Mesangial cell (primary cell): ENCODE results near the gene ZNF514. TPM values are rescaled to one million over a fixed set of nuclear protein-coding genes. Genes with fewer than 3 reads are reported as not detected.

ENCODE experiments used
- total RNA-seq: library from RNA; depleted of rRNA; stranded (reverse); fragments of >200 nt; gene quantifications from 2 replicates; pipeline ENCODE4 v1.2.3, GENCODE V29; 2015

The ZNF514 gene
- total RNA-seq = 2.4 and 4.4 TPM in 2 replicates

GRCh38 chr2:95159690-95160449 lies at the start of gene ZNF514:
Gene ZNF514 (minus strand): TSS chr2:95159848. CDS start chr2:95153253, 6,595 bp downstream.

GRCh38 chr2:95207111-95207961 lies 47.7 kb upstream of the ZNF514 start, which contains the start of gene ZNF892:
Gene ZNF892 (plus strand): TSS chr2:95207521. CDS start chr2:95207816, 295 bp downstream.

GRCh38 chr2:95165371-95166064 lies 5.9 kb upstream of the ZNF514 start, which contains the start of gene ZNF2:
Gene ZNF2 (plus strand): TSS chr2:95165809. CDS start chr2:95176227, 10,418 bp downstream.

GRCh38 chr2:95121407-95122196 lies 38.0 kb downstream of the ZNF514 start, which contains the start of gene MRPS5:
Gene MRPS5 (minus strand): TSS chr2:95121808. CDS start chr2:95121791, 17 bp downstream.

Other genes with a start within 250 kb of the ZNF514 start
- gene MAL, start 134.1 kb downstream of the ZNF514 start, total RNA-seq = 0.98 and 52.2 TPM in 2 replicates
- 28.5 and 35.5 TPM in 2 replicates for gene MRPS5, start 38.0 kb downstream of the ZNF514 start, total RNA-seq
- 1.3 and 4.6 TPM in 2 replicates for gene ZNF2, start 6.0 kb upstream of the ZNF514 start, total RNA-seq
- 3.7 and 7.0 TPM in 2 replicates for gene ZNF892, start 47.7 kb upstream of the ZNF514 start, total RNA-seq
- under 0.01 and 1.0 TPM in 2 replicates for gene PROM2, start 114.6 kb upstream of the ZNF514 start, total RNA-seq
- 13.0 and 21.6 TPM in 2 replicates for gene KCNIP3, start 137.5 kb upstream of the ZNF514 start, total RNA-seq
- 36.8 and 37.3 TPM in 2 replicates for gene FAHD2A, start 242.9 kb upstream of the ZNF514 start, total RNA-seq